Suppressor macrophage treated with lipopolysaccharide for 4 hours (primary cell): ENCODE results near the gene CPED1.
A peak's percentile ranks its signal among the peaks of the same experiment; 100 is the strongest.
"Not testable (repeated sequence)": the region's sequence is repeated elsewhere in the genome, so short reads cannot be mapped to it uniquely, and the experiment has no call there.

ENCODE experiments used
- DNase-seq: peaks from one replicate; pipeline ENCODE4 v3.0.0-alpha.2; 2020

The CPED1 gene

GRCh38 chr7:121075424-121075841 is 86.9 kb downstream of the CPED1 start:
- DNase-seq, result not testable (repeated sequence)

- no peak for DNase-seq
Measured at GRCh38 chr7:121075952-121076349, 87.4 kb downstream of the CPED1 start.

GRCh38 chr7:121076350-121077164 is 88.0 kb downstream of the CPED1 start:
- DNase-seq, result no peak

GRCh38 chr7:121077165-121077630 is 88.7 kb downstream of the CPED1 start:
- peak; percentile 17 for DNase-seq

GRCh38 chr7:121078701-121079227 is 90.3 kb downstream of the CPED1 start:
- DNase-seq, result no peak

GRCh38 chr7:121079425-121080169 is 91.1 kb downstream of the CPED1 start:
- DNase-seq, result no peak

GRCh38 chr7:121080257-121080912 is 91.9 kb downstream of the CPED1 start:
- no peak for DNase-seq

- no peak for DNase-seq
Measured at GRCh38 chr7:121080913-121081326, 92.4 kb downstream of the CPED1 start.

GRCh38 chr7:121081327-121081936 is 92.9 kb downstream of the CPED1 start:
- DNase-seq, result peak; percentile 86

- DNase-seq, result no peak
Measured at GRCh38 chr7:121082400-121083101, 94.0 kb downstream of the CPED1 start.

GRCh38 chr7:121083138-121083789 is 94.8 kb downstream of the CPED1 start:
- peak; percentile 19 for DNase-seq

- no peak for DNase-seq
Measured at GRCh38 chr7:121083790-121084251, 95.3 kb downstream of the CPED1 start.

GRCh38 chr7:121084256-121084655 is 95.7 kb downstream of the CPED1 start:
- DNase-seq, result no peak

- no peak for DNase-seq
Measured at GRCh38 chr7:121084748-121085336, 96.3 kb downstream of the CPED1 start.

- no peak for DNase-seq
Measured at GRCh38 chr7:121085922-121086321, 97.4 kb downstream of the CPED1 start.

GRCh38 chr7:121088870-121089269 is 100.4 kb downstream of the CPED1 start:
- no peak for DNase-seq

GRCh38 chr7:121094829-121095228 is 106.3 kb downstream of the CPED1 start:
- DNase-seq, result no peak

GRCh38 chr7:121097577-121097976 is 109.1 kb downstream of the CPED1 start:
- DNase-seq, result no peak

- DNase-seq, result no peak
Measured at GRCh38 chr7:121099572-121099971, 111.1 kb downstream of the CPED1 start.

GRCh38 chr7:121101083-121101482 is 112.6 kb downstream of the CPED1 start:
- DNase-seq, result no peak

- no peak for DNase-seq
Measured at GRCh38 chr7:121101621-121102020, 113.1 kb downstream of the CPED1 start.
